ENCODE data around the gene CST7. TPM values are rescaled to one million over a fixed set of nuclear protein-coding genes. Genes with fewer than 3 reads are reported as not detected.

CST7 gene
- total and polyA plus RNA-seq, 2 donors (not counting 3 experiments of a cell fraction or from before 2014, with no cell fraction given), result not detected

DNA sequence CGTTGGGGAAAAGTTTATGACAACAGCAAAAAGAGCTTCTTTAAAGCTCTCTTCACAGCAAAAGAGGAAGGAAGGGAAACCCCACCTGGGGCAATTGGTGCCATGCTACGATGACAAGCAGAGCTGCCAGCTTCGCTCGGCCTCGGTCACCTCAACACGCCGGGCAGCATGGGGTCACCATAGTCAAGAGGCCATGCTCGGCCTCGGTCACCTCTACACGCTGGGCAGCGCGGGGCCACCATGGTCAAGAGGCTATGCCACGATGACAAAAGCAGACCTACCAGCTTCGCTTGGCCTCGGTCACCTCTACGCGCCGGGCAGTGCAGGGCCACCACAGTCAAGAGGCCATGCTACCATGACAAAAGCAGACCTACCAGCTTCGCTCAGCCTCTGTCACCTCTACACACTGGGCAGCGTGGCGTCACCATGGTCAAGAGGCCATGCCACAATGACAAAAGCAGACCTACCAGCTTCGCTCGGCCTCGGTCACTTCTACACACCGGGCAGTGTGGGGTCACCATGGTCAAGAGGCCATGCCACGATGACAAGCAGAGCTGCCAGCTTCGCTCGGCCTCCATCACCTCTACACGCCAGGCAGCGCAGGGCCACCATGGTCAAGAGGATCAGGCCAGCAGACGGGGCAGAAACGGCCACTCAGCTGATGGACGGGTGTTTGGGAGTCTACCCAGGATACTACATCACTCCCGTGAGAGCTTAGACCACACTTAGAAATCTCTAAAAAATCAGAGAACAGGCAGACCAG lies 31.4 kb downstream of the CST7 start:
- no peak overlapping the region for H3K27ac ChIP-seq (ENCODE audit: insufficient read depth, low read depth, low read length)
- no peak for DNase-seq (ENCODE audit: low read depth, low spot score)
- H3K27me3 ChIP-seq (ENCODE audit: control insufficient read depth in 2 of 2, insufficient read depth in 2 of 2, low read length in 2 of 2), result no peaks in the 10 kb centered on the region
- H3K79me2 ChIP-seq (ENCODE audit: control insufficient read depth, insufficient read depth, low read length), result peaks cover 4% of the 10 kb centered on the region
- H3K36me3 ChIP-seq (ENCODE audit: control insufficient read depth in 2 of 2, extremely low read depth in 1 of 2, insufficient read depth in 2 of 2, low read length in 2 of 2), result peaks cover 2 to 5% of the 10 kb centered on the region in 2 experiments
- no peak overlapping the region for H3K4me2 ChIP-seq (ENCODE audit: insufficient read depth, low read length)
- H3K9ac ChIP-seq (replicated peaks; ENCODE audit: extremely low read depth, insufficient read depth, low read length), result no peak overlapping the region
- ChIA-PET CTCF (no interaction called here), POLR2A (no interaction called here)
- H3K9me1 ChIP-seq (replicated peaks; ENCODE audit: control insufficient read depth, extremely low read depth, insufficient read depth, low read length), result no peaks in the 10 kb centered on the region
- no TSS peak for BruUV-seq (replicated peaks)
- H2AFZ ChIP-seq (ENCODE audit: low read depth, low read length), result no peak overlapping the region
- dilution Hi-C loops (cut with MboI; ENCODE audit: extremely low pct_ligation_motif_present, low sequenced_read_pairs) (no loop called here), intact Hi-C loops (cut with micrococcal nuclease) (no loop called here)
- H3K4me3 ChIP-seq (replicated peaks in 1 of 3; ENCODE audit: insufficient read depth in 1 of 3, low read depth in 1 of 3, low read length in 3 of 3), result no peak overlapping the region
- H3K9me3 ChIP-seq (replicated peaks; ENCODE audit: control insufficient read depth, insufficient read depth, low read length), result no peaks in the 10 kb centered on the region
- H4K20me1 ChIP-seq (replicated peaks; ENCODE audit: control insufficient read depth, extremely low read depth, insufficient read depth, low read length), result no peaks in the 10 kb centered on the region
- no peak for TF ChIP-seq JUN (IDR thresholded peaks at IDR 0.05; ENCODE audit: borderline replicate concordance, insufficient read depth, insufficient read length, low read depth)
- TF ChIP-seq, protein P1, sequence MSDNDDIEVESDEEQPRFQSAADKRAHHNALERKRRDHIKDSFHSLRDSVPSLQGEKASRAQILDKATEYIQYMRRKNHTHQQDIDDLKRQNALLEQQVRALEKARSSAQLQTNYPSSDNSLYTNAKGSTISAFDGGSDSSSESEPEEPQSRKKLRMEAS (IDR thresholded peaks at IDR 0.05; ENCODE audit: insufficient read depth, insufficient read length), result no peak
- TF ChIP-seq EZH2 (IDR thresholded peaks at IDR 0.05; ENCODE audit: borderline replicate concordance, low read depth, low read length, severe bottlenecking), result no peak
- no peak for TF ChIP-seq GATA2 (IDR thresholded peaks at IDR 0.05; ENCODE audit: insufficient read depth, insufficient read length, low read depth, low read length)
- TF ChIP-seq, protein P2, sequence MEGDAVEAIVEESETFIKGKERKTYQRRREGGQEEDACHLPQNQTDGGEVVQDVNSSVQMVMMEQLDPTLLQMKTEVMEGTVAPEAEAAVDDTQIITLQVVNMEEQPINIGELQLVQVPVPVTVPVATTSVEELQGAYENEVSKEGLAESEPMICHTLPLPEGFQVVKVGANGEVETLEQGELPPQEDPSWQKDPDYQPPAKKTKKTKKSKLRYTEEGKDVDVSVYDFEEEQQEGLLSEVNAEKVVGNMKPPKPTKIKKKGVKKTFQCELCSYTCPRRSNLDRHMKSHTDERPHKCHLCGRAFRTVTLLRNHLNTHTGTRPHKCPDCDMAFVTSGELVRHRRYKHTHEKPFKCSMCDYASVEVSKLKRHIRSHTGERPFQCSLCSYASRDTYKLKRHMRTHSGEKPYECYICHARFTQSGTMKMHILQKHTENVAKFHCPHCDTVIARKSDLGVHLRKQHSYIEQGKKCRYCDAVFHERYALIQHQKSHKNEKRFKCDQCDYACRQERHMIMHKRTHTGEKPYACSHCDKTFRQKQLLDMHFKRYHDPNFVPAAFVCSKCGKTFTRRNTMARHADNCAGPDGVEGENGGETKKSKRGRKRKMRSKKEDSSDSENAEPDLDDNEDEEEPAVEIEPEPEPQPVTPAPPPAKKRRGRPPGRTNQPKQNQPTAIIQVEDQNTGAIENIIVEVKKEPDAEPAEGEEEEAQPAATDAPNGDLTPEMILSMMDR (IDR thresholded peaks at IDR 0.05; ENCODE audit: extremely low read depth in 1 of 2, insufficient read depth in 1 of 2, low read depth in 1 of 2, low read length in 2 of 2), result no peak
- TF ChIP-seq POLR2A (IDR thresholded peaks at IDR 0.05; ENCODE audit: low read depth, low read length), result no peak
- no peaks in the 10 kb centered on the region for H3K4me1 ChIP-seq (ENCODE audit: control insufficient read depth, extremely low read depth, insufficient read depth, low read length)
- FAIRE-seq, result no peak

Measured in endothelial cell of umbilical vein (primary cell).